ENCODE data around the gene CAMTA1. TPM values are rescaled to one million over a fixed set of nuclear protein-coding genes. Genes with fewer than 3 reads are reported as not detected.
A peak's percentile ranks its signal among the peaks of the same experiment; 100 is the strongest.

The CAMTA1 gene
- total RNA-seq, 1 donor from 2014 or later, result 47.9 TPM

DNA sequence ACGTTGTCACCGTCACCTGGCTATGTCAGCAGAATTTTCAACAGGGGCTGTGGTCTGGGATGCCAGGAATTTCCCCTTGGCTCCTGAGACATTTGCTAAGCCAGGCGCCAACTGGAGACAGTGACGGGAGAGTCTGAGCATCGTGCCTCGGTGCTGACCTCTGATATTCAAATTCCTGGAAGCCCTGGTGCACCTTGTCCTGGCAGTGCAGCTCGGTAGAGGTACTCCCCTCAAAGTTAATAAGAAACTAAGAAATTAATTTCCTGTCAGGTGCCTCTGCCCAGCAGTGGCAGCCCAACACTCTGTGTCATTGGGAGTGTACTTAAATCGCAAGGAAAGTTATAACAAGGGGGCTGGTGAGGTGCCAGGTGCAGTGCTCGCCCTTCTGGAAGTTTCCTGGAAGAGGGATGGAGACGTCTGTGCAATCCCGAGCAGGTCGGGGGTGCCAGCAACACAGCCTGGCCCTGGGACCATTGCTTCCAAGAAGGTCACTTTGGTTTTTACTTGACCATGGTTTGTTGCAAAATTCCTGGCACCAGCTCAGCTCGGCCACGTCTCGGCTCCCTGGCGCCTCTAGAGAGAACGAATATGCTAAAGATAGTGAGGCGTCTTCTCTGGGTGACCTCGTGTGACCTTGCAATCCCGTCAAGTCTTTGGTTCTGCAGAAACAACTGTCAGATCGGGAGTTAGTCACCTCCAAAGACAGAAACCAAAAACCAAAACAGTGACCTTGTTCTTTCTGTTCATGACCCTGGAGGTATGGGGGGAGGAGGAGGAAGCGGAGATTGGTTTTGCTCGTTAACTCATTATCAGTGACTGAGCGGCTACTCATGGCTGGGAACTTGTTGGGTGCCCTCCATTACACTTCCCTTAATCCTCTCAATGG, 836.3 kb downstream of the CAMTA1 start:
- intact Hi-C loops (cut with DNase I), result no loop called here
- Histone ChIP-seq H3K4me1 (no peaks in the 10 kb centered on the region), H3K4me3 (no peak overlapping the region), H3K27ac (no peak overlapping the region), H3K36me3 (no peaks in the 10 kb centered on the region), H3K9me3 (no peaks in the 10 kb centered on the region), H3K27me3 (ENCODE audit: low read depth) (peaks cover 6% of the 10 kb centered on the region)
- ATAC-seq, result no peak
- TF ChIP-seq, protein P1, sequence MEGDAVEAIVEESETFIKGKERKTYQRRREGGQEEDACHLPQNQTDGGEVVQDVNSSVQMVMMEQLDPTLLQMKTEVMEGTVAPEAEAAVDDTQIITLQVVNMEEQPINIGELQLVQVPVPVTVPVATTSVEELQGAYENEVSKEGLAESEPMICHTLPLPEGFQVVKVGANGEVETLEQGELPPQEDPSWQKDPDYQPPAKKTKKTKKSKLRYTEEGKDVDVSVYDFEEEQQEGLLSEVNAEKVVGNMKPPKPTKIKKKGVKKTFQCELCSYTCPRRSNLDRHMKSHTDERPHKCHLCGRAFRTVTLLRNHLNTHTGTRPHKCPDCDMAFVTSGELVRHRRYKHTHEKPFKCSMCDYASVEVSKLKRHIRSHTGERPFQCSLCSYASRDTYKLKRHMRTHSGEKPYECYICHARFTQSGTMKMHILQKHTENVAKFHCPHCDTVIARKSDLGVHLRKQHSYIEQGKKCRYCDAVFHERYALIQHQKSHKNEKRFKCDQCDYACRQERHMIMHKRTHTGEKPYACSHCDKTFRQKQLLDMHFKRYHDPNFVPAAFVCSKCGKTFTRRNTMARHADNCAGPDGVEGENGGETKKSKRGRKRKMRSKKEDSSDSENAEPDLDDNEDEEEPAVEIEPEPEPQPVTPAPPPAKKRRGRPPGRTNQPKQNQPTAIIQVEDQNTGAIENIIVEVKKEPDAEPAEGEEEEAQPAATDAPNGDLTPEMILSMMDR (IDR thresholded peaks at IDR 0.05), result no peak
- DNase-seq, result peak; percentile 20

DNA sequence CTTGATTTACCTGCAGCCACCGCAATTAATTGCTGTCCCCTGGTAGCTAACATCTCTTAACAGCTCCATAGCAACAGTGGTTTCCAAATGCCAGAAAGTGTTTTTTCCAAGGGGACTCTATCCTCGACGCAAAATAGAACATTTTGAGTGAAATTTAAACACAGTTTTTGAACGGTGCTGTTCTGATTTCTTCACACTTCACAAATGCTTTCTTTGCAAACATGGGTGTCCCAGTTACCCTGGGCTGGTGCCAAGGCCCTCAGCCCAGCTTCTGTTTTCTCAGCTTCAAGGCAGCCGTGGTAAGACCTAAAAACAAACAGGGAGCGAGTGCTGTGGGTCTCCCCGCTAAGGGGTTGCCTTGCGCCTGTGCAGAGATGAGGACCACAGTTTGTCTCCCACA, 838.6 kb downstream of the CAMTA1 start:
- peak; percentile 32 for DNase-seq
- peak in 1 of 2 donors; percentile 29 for ATAC-seq
- peaks cover 5% of the 10 kb centered on the region for H3K27me3 ChIP-seq (ENCODE audit: low read depth)
- H3K36me3 ChIP-seq, result no peaks in the 10 kb centered on the region
- TF ChIP-seq, protein P1 (IDR thresholded peaks at IDR 0.05), result no peak
- intact Hi-C loops (cut with DNase I), result no loop called here
- H3K27ac ChIP-seq, result no peak overlapping the region
- H3K4me3 ChIP-seq, result no peak overlapping the region
- H3K4me1 ChIP-seq, result no peaks in the 10 kb centered on the region
- H3K9me3 ChIP-seq, result no peaks in the 10 kb centered on the region

DNA sequence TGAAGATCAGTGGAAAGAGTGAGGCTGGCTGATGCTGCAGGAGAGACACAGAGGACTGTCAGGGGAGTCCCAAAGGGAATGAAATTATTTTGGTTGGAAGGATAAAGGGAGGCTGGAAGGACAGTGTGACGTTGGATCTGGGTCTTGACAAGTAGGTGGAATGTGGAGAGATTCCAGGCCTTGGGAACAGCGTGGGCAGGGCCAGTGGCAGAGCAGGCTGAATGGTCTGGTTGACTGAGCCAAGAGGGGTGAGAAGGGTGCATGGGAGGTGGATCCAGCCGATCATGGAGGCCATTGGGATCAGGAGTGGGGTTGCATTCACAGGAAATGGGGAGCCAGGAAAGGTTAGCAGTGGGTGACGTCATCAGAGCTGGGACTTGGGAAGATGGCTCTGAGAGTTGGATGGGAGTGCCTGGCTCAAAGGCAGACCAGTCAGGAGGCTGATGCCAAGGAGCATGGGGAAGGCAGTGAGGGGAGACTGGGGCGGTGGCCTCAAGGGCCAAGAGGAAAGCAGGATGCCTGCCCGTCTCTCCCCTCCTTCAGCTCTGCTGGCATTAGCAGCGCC, 839.6 kb downstream of the CAMTA1 start:
- Histone ChIP-seq H3K9me3 (no peaks in the 10 kb centered on the region), H3K4me3 (no peak overlapping the region), H3K27ac (no peak overlapping the region), H3K4me1 (no peaks in the 10 kb centered on the region), H3K36me3 (no peaks in the 10 kb centered on the region), H3K27me3 (ENCODE audit: low read depth) (no peaks in the 10 kb centered on the region)
- ATAC-seq (no peak), DNase-seq (peak; percentile 32)
- TF ChIP-seq, protein P1 (IDR thresholded peaks at IDR 0.05), result no peak
- intact Hi-C loops (cut with DNase I), result no loop called here

DNA sequence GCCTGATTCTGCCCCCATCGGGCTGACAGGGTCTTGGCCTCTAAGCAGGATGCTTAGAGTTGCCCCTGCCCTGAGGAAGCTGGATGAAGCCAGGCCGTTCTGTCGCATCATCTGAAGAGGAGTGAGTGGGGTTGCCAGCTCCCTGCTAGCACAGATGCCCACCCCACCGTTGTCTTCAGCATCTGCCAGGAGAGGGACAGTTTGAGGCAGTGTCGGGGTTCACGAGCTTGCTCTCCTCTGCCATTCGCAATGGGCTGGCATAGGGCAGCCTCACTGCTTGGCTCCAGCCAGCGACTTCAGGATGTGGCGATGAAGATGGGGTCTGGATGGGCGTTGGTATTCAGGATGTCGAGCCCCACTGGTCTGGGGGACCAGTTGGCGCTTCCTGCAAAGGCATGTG, 840.1 kb downstream of the CAMTA1 start:
- no peaks in the 10 kb centered on the region for H3K36me3 ChIP-seq
- no peak overlapping the region for H3K4me3 ChIP-seq
- intact Hi-C loops (cut with DNase I), result no loop called here
- ATAC-seq, result no peak
- peak; percentile 11 for DNase-seq
- no peaks in the 10 kb centered on the region for H3K27me3 ChIP-seq (ENCODE audit: low read depth)
- no peaks in the 10 kb centered on the region for H3K4me1 ChIP-seq
- no peak overlapping the region for H3K27ac ChIP-seq
- TF ChIP-seq, protein P1 (IDR thresholded peaks at IDR 0.05), result no peak
- H3K9me3 ChIP-seq, result no peaks in the 10 kb centered on the region

DNA sequence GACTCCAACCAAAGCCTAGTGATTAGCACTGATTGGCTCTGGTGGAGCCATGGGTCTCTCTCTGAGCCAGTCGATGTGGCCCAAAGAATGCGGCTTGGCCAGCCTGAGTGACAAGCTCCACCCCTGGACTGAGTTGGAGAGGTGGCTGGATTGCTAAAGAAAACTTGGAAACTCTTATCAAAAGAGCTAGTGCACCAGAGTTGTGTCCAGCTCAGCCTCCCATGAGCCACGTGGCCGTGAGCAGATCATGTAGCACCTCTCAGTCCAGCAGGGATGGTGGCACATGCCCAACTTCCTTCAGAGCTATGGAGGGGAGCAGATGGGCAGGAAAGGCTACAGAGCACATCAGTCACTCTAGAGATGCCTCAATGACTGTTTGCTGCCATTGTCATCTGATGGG, 843.0 kb downstream of the CAMTA1 start:
- no peaks in the 10 kb centered on the region for H3K36me3 ChIP-seq
- DNase-seq, result no peak
- H3K4me1 ChIP-seq, result no peaks in the 10 kb centered on the region
- H3K9me3 ChIP-seq, result no peaks in the 10 kb centered on the region
- intact Hi-C loops (cut with DNase I), result no loop called here
- TF ChIP-seq, protein P1 (IDR thresholded peaks at IDR 0.05), result no peak
- H3K27me3 ChIP-seq (ENCODE audit: low read depth), result peaks cover 10% of the 10 kb centered on the region
- no peak overlapping the region for H3K4me3 ChIP-seq
- peak; percentile 38 to 55 for ATAC-seq
- no peak overlapping the region for H3K27ac ChIP-seq

All from lower lobe of right lung (tissue), 2 donors.